RPMI8226 (cell line): ENCODE results near the gene PDS5A.
"Not testable (repeated sequence)": the region's sequence is repeated elsewhere in the genome, so short reads cannot be mapped to it uniquely, and the experiment has no call there.

Experiments
- DNase-seq: peaks from one replicate; pipeline ENCODE4 v3.0.0-alpha.2; 2015

PDS5A gene

DNA sequence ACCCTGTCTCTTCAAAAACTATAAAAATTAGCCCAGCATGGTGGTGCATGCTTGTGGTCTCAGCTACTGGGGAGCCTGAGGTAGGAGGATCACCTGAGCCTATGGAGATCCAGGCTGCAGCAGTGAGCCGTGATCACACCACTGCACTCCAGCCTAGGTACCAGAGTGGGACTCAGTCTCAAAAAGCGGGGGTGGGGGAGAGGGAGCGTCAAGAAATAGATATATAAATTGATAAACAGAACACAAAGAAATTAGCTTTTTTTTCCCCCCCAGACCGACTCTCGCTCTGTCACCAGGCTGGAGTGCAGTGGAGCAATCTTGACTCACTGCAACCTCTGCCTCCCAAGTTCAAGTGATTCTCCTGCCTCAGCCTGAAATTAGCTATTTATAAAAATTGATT lies 14.1 kb downstream of the PDS5A start:
- no peak for DNase-seq

DNA sequence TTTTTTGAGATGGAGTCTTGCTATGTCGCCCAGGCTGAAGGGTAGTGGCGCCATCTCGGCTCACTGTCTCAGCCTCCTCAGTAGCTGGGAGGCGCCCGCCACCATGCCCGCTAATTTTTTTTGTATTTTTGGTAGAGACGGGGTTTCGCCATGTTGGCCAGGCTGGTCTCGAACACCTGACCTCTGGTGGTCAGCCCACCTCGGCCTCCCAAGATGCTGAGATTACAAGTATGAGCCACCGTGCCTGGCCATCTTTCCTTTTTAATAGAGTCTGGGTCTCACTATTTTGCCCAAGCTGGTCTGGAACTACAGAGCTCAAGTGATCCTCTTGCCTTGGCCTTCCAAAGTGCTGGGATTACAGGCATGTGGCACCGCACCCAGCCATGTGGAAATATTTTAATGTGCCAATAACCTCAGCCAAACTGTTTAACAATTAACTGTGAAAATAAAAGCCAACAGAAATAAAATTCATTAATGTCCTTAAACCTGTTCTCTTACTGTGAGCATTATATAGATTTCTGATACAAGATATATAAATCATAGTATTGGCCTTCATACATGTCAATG lies 16.3 kb downstream of the PDS5A start:
- no peak for DNase-seq

DNA sequence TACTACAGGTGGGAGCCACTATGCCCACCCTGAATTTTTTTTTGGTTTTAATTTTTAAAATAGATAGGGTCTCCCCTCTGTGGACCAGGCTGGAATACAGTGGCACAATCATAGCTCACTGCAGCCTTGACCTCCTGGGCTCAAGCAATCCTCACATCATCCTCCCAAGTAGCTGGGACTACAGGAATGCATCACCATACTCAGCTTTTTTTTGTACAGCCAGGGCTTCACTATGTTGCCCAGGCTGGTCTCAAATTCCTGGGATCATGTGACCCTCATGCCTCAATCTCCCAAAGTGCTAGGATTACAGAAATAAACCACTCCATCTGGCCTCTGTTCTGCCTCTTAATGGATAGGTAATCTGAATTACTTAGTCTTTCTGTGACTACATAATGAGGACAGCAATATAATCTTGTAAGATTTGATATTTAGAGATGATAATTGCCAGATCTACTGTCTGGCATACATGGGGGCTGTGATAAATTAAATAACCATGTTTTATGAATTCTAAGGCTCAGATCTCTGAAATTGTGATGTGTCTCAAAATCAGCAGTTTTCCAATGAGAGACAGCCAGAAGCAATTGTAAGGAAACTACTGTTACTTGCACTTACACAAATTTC lies 26.7 kb downstream of the PDS5A start:
- no peak for DNase-seq

DNA sequence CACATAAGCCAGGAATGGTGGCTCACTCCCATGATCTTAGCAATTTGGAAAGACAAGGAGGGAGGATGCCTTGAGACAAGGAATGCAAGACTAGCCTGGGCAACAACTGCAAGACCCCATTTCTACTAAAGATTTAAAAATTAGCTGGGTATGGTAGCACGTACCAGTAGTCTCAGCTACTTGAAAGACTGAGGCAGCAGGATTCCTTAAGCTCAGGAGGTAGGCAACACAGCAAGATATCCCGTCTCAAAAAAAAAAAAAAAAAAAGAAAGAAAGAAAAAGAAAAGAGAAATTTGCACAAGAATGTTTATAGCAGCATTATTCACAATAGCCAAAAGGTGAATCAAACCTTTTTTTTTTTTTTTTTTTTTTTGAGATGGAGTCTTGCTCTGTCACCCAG lies 29.7 kb downstream of the PDS5A start:
- no peak for DNase-seq

DNA sequence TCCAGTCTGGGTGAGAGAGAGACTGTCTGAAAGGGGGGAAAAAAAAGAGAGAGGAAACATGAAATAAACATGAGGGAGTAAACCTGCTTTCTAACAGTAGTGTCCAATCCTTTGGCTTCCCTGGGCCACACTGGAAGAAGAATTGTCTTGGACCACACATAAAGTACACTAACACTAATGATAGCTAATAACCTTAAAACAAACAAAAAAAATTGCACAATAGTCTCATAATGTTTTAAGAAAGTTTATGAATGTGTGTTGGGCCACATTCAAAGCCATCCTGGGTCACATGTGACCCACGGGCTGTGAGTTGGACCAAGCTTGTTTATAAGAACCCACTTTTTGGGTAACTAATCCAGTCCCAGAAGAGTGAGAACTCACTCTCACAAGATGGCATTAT lies 30.3 kb downstream of the PDS5A start:
- DNase-seq: no peak

DNA sequence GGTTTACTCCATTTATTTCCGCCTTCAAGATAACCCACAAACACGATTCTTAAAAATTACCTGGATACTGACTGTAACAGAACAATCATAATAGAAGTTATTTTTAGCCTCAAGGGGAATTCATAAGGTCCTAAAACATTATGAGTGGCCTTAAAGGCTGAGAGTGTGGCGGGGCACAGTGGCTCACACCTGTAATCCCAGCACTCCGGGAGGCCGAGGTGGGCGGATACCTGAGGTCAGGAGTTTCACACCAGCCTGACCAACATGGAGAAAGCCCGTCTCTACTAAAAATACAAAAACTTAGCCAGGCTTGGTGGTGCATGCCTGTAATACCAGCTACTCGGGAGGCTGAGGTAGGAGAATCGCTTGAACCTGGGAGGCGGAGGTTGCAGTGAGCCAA lies 33.5 kb downstream of the PDS5A start:
- DNase-seq: not testable (repeated sequence)

DNA sequence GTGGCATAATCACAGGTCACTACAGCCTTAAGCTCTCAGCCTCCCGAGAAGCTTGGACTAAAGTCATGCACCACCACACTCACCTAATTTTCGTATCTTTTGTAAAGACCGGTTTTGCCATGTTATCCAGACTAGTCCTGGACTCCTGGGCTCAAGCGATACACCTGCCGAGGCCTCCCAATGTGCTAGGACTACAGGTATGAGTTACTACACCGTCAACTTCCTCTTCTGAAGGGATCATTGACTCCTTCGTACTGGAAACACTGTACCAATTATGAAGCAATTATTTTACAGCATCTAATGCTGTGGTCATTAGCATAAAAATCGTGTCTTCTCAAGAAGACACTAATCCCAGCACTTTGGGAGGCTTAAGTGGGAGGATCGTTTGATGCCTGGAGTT lies 35.2 kb downstream of the PDS5A start:
- no peak for DNase-seq

DNA sequence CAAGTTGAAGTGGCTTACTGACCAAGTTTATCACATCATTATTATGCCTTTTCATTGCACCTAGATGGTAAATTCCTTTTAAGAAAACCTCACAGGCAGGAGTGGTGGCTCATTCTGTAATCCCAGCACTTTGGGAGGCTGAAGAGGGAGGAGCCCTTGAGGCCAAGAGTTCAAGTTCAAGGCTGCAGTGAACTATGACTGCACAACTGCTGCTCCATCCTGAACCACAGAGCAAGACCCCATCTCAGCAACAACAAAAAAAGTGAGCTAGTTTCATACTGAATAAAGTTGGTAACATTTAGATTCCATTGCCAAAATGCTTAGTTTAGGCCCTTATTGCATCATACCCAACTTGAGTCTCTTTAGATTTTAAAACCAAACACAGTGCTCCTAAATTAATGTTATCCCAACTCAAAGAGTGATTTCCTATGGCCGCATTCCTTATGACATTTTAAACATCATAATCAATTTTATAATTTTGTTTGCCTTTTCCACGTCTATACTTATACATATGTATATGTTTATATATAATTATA lies 36.0 kb downstream of the PDS5A start:
- no peak for DNase-seq

DNA sequence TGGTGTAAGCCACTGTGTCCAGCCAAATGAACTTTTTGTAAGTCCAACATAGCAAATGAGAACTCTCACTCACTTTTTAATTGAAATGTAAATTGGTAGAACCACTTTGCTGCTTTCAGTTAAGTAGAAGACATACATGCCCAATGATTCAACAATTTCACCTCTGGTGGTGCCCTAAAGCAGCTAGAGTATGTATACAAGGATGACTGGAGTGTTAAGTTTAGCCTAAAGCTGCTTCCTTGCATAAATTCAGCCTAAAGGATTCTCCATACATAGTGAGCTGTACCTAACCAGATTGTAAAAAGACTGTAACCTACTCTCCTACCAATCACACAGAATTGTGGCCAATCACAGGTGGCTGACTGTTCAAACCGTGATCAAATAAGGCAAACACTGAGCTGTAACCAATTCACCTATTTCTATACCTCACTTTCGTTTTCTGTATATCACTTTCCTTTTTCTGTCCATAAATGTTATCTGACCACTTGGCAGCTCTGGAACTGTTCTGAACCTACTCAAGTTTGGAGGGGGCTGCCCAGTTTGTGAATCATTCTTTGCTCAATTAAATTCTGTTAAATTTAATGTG lies 39.9 kb downstream of the PDS5A start:
- DNase-seq: no peak

DNA sequence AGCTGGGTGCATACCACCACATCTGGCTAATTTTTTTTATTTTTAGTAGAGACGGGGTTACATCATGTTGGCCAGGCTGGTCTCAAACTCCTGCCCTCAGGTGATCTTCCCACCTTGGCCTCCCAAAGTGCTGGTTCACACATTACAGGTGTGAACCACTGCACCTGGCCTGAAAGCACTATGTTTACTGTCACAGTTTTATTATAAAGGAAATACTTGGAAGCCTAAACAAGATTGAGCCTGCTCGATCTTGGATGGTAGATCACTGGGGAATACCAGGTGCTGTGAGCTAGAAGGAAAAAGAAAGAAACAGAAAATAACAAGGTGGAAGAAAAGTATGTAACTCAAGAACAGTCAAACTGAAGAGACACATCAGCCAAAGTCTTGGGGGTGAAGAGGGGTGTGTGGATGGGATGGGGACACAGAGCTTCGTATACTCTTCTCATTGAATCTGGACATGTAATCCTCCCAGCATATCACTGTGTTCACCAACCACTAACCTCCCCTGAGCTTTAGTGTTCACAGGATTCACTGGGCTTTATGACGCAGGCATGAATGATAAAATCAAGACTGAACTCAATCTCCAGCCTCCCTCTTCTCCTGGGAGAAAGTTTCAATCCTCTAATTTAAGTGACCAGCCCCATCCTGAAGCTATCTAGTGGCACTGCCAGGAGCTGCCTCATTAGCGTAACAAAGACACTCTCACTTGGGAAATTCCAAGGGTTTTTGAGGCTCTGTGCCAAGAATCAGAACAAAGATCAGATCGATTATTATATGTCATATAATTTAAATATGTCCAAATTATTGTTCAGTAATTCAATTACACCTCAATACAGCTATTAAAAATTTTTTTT lies 40.9 kb downstream of the PDS5A start:
- DNase-seq: no peak

DNA sequence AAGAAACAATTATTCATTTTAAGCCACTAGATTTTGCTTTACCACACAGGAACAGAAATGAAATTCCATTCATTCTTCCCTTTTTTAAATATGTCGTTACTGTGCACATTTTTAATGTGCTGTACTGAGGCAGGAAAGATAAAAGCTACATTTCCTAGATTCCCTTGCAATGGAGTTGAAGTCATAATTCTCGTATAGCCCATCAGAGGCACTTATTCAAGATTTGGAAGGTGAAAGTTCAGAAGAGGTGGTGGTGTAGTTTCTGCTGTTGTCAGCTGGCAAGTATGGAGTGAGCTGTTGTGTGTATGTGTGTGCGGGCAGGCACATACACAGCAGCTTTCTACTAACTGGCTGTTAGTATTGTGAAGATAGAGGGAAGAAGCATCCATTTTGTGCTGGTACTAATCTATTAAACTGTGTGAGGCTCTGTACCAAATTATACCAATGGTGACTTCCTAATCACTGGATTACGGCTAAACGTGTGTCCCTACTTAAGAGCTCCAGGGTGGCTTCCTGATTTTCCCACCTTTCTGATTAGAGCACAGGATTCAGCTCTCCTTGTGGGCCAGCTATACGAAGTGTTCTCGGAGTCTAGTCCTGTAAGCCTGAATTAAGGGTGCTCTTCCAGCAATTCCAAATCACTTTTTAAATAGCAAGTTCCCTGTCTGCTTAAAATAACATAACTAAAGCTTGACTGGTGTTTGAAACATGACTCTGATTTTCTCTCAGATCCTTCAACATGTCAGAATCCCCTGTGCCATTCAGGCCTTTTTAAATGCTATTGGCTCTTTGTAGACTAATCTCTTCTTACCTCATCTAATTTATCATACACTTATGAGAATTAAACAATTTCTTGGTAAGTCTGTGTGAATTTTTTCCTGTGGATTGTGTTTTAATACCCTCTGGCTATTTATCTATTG lies 43.8 kb downstream of the PDS5A start:
- DNase-seq: no peak

DNA sequence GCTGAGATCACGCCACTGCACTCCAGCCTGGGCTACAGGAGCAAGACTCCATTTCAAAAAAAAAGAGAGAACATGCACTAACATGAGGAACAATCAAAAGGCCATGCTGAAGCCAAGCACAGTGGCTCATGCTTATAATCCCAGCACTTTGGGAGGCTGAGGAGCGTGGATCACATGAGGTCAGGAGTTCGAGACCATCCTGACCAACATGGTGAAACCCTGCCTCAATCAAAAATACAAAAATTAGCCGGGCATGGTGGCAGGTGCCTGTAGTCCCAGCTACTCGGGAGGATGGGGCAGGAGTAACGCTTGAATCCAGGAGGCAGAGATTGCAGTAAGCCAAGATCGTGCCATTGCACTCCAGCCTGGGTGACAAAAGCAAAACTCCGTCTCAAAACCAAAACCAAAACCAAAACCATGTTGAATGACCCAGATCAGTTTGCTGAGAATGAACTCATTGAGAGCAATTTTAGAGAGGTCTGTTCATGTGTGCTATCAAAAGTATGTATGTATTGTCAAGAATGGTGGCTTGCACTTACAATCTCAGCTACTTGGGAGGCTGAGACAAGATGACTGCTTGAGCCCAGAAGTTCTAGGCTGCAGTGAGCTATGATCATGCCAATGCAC lies 44.8 kb downstream of the PDS5A start:
- no peak for DNase-seq

DNA sequence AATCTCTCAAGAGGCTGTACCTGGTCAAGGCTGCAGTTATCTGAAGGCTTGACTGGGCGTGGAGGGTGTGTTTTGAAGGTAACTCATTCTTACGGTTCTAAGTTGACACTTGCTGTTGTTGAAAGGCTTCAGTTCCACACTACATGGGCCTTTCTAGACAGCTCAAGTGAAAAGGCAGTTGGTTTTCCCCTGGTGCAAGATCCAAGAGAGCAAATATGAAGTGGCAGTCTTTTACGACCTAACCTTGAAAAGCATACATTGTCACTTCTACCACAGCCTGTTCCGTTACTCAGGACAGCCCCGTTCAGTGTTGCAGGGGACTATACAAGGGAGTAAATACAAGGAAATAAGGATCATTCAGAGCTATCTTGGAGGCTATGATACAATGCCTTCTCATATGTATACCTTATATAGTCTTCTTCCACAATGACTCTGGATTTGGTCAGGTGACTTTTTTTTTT lies 46.2 kb downstream of the PDS5A start:
- DNase-seq: no peak

DNA sequence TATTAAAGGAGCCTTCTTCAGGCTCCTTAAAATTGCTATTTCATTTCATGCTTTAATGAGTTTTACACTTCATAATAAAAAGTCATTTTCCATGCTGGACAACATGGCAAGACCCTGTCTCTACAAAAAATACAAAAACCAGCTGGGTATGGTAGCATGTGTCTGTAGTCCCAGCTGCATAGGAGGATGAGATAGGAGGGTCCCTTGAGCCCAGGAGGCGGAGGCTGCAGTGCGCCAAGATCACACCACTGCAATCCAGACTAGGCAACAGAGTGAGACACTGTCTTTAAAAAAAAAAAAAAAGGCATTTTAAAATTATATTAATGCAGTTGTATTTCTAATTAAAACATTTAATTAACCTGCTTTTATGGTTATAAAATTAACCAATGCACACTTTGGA lies 49.2 kb downstream of the PDS5A start:
- no peak for DNase-seq

DNA sequence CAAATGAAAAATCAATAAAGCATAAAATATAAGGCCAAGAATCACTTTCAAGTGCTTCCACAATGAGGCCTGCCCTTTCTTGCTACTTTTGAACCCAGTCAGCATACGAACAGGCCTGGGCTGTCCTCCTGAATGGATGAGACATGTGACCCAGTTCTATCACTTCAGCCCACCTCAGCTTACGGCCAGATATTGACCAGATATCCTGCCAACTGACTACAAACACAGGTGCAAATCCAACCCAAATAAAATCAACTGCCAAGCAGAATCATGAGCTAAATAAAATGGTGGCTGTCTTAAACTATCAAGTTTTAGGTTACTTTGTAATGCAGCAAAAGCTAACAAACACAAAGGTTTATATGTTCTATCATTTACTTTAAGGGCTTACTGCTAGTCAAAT lies 53.7 kb downstream of the PDS5A start:
- DNase-seq: no peak

DNA sequence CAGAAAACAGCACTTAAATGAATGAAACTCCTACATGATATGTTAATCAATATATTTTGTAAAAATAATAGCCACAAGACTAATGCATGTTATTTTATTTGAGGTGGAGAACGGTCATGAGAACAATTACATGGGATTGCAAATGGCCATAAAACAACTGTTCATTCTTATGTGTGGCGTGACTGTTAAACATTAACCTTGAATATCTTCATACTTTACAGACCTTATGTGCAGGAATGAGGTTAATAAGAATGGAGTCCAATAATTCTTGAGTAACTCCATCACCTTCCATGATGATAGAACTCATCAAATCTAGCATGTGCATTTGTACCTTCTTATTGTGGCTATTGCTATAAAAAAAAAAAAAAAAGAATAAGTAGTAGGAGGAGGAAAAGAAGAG lies 55.3 kb downstream of the PDS5A start:
- no peak for DNase-seq

DNA sequence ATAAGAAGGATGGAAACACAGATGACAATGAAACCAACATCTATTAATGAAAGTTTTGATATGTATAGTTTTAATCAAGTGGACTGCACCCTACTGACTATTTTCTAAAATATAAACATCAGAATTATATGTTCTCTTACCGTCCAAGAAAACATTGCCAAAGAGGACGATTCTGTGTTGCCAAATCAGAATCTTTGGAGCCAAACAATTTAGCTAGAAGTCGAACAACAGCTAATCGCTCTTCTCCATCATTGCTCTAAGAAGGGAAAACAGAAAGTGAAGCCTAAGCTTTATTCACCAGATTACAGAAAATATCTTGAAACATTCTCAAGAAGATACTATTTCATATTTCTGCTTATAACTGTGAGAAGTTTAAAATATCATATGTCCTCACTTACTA lies 64.2 kb downstream of the PDS5A start:
- DNase-seq: no peak

DNA sequence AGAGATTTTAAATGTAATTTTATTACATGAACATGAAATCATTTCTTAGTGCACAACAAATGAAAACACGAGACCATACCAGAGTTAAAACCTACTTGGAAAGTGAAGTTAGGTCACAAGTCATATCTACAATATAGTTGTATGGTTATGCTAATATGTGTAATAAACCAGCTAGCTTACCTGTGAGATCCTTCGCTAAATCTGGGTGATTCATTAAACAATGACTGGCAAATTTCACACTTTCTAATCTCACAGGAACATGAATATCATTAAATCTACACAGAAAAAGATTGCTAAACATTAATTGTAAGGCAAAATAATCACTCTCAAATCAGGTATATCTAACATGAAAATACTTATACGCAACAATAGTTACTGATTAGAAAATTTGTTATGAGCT lies 67.6 kb downstream of the PDS5A start:
- DNase-seq: no peak

DNA sequence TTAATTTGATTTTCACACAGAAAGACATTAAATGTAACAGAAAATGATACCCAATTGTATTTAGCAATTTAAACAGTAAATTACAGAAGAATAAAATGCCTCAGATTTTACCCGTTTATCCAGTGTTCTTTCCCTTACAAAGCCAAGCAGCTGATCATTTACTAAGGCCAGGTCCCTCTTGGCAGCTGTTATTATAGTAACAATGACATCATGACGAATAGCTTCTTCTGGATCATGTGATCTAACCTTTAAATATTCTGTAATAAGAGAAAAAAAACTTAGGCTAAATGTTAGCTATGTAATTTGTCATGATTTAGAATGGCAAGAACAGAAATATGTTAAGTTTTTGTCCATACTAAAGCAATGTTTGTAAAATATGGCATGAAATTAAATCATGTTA lies 69.4 kb downstream of the PDS5A start:
- DNase-seq: no peak

DNA sequence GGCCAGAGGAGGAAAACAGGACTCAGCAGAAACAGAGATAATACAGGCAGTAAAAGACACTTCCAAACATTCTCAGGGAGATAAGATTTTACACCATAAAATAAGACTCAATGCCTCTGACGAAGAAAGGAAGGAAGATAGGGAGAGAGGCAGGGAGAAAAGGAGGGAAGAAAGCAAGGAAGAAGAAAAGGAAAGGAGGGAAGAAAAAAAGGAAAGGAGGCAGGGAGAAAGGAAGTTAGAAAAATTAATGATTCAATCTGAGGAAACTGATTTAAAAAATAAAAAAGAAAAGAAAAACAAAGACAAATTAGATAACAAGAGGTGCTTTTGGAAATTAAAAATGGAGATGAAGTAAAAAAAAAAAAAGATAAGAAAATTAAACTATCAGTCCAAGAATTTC lies 72.1 kb downstream of the PDS5A start:
- no peak for DNase-seq

DNA sequence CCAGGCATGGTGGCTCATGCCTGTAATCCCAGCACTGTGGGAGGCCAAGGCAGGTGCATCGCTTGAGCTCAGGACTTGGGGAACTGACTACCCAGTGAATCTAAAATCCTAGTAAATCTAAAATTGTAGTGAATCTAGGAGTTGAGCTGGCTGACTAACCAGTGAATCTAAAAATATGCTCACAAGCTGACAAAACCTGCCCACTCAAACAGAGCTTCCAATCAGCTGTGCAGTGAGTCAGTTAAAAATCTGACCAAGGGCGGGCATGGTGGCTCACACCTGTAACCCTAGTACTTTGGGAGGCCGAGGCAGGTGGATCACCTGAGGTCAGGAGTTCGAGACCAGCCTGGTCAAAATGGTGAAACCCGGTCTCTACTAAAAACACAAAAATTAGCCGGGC lies 72.7 kb downstream of the PDS5A start:
- DNase-seq: not testable (repeated sequence)

DNA sequence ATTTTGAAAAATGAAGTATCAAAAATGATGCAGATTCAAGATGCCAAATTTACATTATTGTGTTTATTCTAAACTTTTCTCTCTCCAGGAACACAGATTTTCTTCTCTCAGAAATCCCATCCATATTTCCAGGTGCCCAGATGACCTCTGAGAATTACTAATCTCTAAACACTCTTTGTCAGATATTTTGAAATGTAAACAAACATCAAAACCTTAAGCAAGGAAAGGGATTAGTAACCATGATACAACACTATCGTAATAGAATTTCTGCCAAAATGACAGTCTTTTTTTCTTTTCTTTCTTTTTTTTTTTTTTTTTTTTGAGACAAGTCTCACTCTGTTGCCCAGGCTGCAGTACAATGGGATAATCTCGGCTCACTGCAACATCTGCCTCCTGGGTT lies 76.7 kb downstream of the PDS5A start:
- no peak for DNase-seq
